HepG2 (cell line): ENCODE results near the gene SF3B2. TPM values are rescaled to one million over a fixed set of nuclear protein-coding genes. Genes with fewer than 3 reads are reported as not detected.

Source experiments
- AGO2 ChIP-seq: fragments of 200-400 bp; formaldehyde crosslinking; optimal IDR thresholded peaks from 2 replicates; pipeline ENCODE3; 2017; ENCODE audit warnings: mild to moderate bottlenecking, low read depth, low read length, moderate library complexity
- ATM ChIP-seq: fragments of 450-650 bp; IDR thresholded peaks from 2 replicates; pipeline ENCODE4 v1.7.1; 2017; ENCODE audit warnings: mild to moderate bottlenecking, borderline replicate concordance
- ELF1 ChIP-seq: sonication (generic); formaldehyde crosslinking; IDR thresholded peaks from 2 replicates; pipeline ENCODE4 v1.4.0; 2020; ENCODE audit warnings: missing genetic modification reagents
- ERF ChIP-seq: IDR thresholded peaks from 2 replicates; pipeline ENCODE4 v1.6.1; 2018; ENCODE audit warnings: missing biosample characterization, missing genetic modification reagents
- FOXA3 ChIP-seq: IDR thresholded peaks from 2 replicates; pipeline ENCODE4 v1.6.1; 2016; ENCODE audit warnings: missing genetic modification reagents, missing compliant biosample characterization
- HDAC2 ChIP-seq: sonication (generic); formaldehyde crosslinking; IDR thresholded peaks from 2 replicates; pipeline ENCODE4 v1.4.0; 2020; ENCODE audit warnings: missing genetic modification reagents
- HOXA9 ChIP-seq: sonication (generic); formaldehyde crosslinking; IDR thresholded peaks from 2 replicates; pipeline ENCODE4 v1.8.1; 2022; ENCODE audit warnings: missing genetic modification reagents, mild to moderate bottlenecking, moderate library complexity, borderline replicate concordance
- KDM1A ChIP-seq: IDR thresholded peaks from 2 replicates; pipeline ENCODE4 v1.6.1; 2016; ENCODE audit warnings: missing compliant biosample characterization
- MZF1 ChIP-seq: sonication (generic); formaldehyde crosslinking; IDR thresholded peaks from 2 replicates; pipeline ENCODE4 v1.8.1; 2023; ENCODE audit warnings: mild to moderate bottlenecking, missing genetic modification reagents, borderline replicate concordance
- PBX3 ChIP-seq: sonication (generic); formaldehyde crosslinking; IDR thresholded peaks from 2 replicates; pipeline ENCODE4 v1.8.1; 2023; ENCODE audit warnings: missing genetic modification reagents, inconsistent platforms, borderline replicate concordance
- PPARG ChIP-seq: conservative IDR thresholded peaks from 2 replicates; pipeline ENCODE4 v1.6.1; 2016; ENCODE audit warnings: missing biosample characterization, missing genetic modification reagents
- SNAPC5 ChIP-seq: sonication (generic); formaldehyde crosslinking; IDR thresholded peaks from 2 replicates; pipeline ENCODE4 v1.8.1; 2023; ENCODE audit warnings: mild to moderate bottlenecking, missing genetic modification reagents, borderline replicate concordance
- SYNCRIP ChIP-seq: fragments of 200-400 bp; formaldehyde crosslinking; IDR thresholded peaks from 2 replicates; pipeline ENCODE4 v1.6.1; 2018; ENCODE audit warnings: mild to moderate bottlenecking, low read depth, low read length; ENCODE audit not compliant: insufficient read depth
- TARDBP ChIP-seq: sonication (generic); formaldehyde crosslinking; IDR thresholded peaks from 2 replicates; pipeline ENCODE4 v1.8.0; 2022; ENCODE audit warnings: mild to moderate bottlenecking, missing genetic modification reagents
- TERF1 ChIP-seq: sonication (generic); formaldehyde crosslinking; IDR thresholded peaks from 2 replicates; pipeline ENCODE4 v1.8.0; 2022; ENCODE audit warnings: mild to moderate bottlenecking, missing genetic modification reagents, moderate library complexity
- U2AF1 ChIP-seq: fragments of 200-400 bp; formaldehyde crosslinking; optimal IDR thresholded peaks from 2 replicates; pipeline ENCODE3; 2017; ENCODE audit warnings: mild to moderate bottlenecking, low read depth, low read length
- ZFP36L1 ChIP-seq: sonication (generic); formaldehyde crosslinking; IDR thresholded peaks from 2 replicates; pipeline ENCODE4 v1.8.0; 2022; ENCODE audit warnings: mild to moderate bottlenecking, missing genetic modification reagents, moderate library complexity
- ZMYM2 ChIP-seq: sonication (generic); formaldehyde crosslinking; IDR thresholded peaks from 2 replicates; pipeline ENCODE4 v1.8.0; 2022; ENCODE audit warnings: mild to moderate bottlenecking, missing genetic modification reagents
- ZNF138 ChIP-seq: sonication (generic); formaldehyde crosslinking; IDR thresholded peaks from 2 replicates; pipeline ENCODE4 v1.5.0; 2020; ENCODE audit warnings: mild to moderate bottlenecking, low read depth, missing genetic modification reagents
- ZNF234 ChIP-seq: sonication (generic); formaldehyde crosslinking; conservative IDR thresholded peaks from 2 replicates; pipeline ENCODE4 v1.5.1; 2020; ENCODE audit warnings: mild to moderate bottlenecking, missing genetic modification reagents
- ZNF263 ChIP-seq: sonication (generic); formaldehyde crosslinking; IDR thresholded peaks from 2 replicates; pipeline ENCODE4 v1.4.0; 2020; ENCODE audit warnings: missing genetic modification reagents
- ZNF546 ChIP-seq: sonication (generic); formaldehyde crosslinking; conservative IDR thresholded peaks from 2 replicates; pipeline ENCODE4 v1.8.1; 2023; ENCODE audit warnings: mild to moderate bottlenecking, missing genetic modification reagents
- ZNF556 ChIP-seq: sonication (generic); formaldehyde crosslinking; IDR thresholded peaks from 2 replicates; pipeline ENCODE4 v1.4.0; 2020; ENCODE audit warnings: mild to moderate bottlenecking, missing genetic modification reagents, borderline replicate concordance
- ZNF572 ChIP-seq: sonication (generic); formaldehyde crosslinking; IDR thresholded peaks from 2 replicates; pipeline ENCODE4 v1.5.1; 2020; ENCODE audit warnings: mild to moderate bottlenecking, missing genetic modification reagents
- ZNF589 ChIP-seq: sonication (generic); formaldehyde crosslinking; conservative IDR thresholded peaks from 2 replicates; pipeline ENCODE4 v1.8.0; 2022; ENCODE audit warnings: mild to moderate bottlenecking, moderate library complexity, missing genetic modification reagents
- ZNF616 ChIP-seq: sonication (generic); formaldehyde crosslinking; IDR thresholded peaks from 2 replicates; pipeline ENCODE4 v1.5.0; 2020; ENCODE audit warnings: low read depth, mild to moderate bottlenecking, missing genetic modification reagents
- ZNF691 ChIP-seq: sonication (generic); formaldehyde crosslinking; IDR thresholded peaks from 2 replicates; pipeline ENCODE4 v1.4.0; 2020; ENCODE audit warnings: missing genetic modification reagents, low read depth, mild to moderate bottlenecking, borderline replicate concordance
- ZSCAN20 ChIP-seq: sonication (generic); formaldehyde crosslinking; IDR thresholded peaks from 2 replicates; pipeline ENCODE4 v1.4.0; 2020; ENCODE audit warnings: missing genetic modification reagents, mild to moderate bottlenecking, borderline replicate concordance
- polyA plus RNA-seq, 8 experiments: library from polyadenylated mRNA; depleted of rRNA in 3 of 8; stranded (reverse) in 7 of 8; unstranded in 1 of 8; fragments of >200 nt; fragmentation: Illumina TruSeq in 4 of 8; extraction: Trizol in 4 of 8; gene quantifications; 2 replicates each; pipeline versions ENCODE4 v1.2.1 to v1.2.3, GENCODE V29; 2011 to 2016; ENCODE audit warnings: low read depth in 4 of 8, missing spikeins in 1 of 8, mixed read lengths in 1 of 8; ENCODE audit not compliant: insufficient read depth in 1 of 8
- total RNA-seq, 5 experiments: library from RNA; depleted of rRNA; stranded (reverse); fragments of >200 nt; fragmentation: Illumina TruSeq; extraction: Trizol; gene quantifications; 2 replicates each; pipeline ENCODE4 v1.2.3, GENCODE V29; 2016; ENCODE audit warnings: low read depth in 1 of 5

SF3B2 gene
- total and polyA plus RNA-seq, 2 of the 13 experiments (the other 11 are each of a cell fraction or from before 2014, with no cell fraction given): 70.4 to 153 TPM

- TF ChIP-seq U2AF1 (no peak), ATM (no peak), HDAC2 (CRISPR knock-in tag) (no peak), ZSCAN20 (CRISPR knock-in tag) (no peak), PBX3 (no peak), ZMYM2 (CRISPR knock-in tag) (no peak), ZNF589 (CRISPR knock-in tag) (no peak), ZNF691 (CRISPR knock-in tag) (no peak), KDM1A (CRISPR knock-in tag) (no peak), MZF1 (CRISPR knock-in tag) (no peak), ELF1 (peak; percentile 24; the same call in 1 of the 2 replicates), TERF1 (CRISPR knock-in tag) (no peak), SYNCRIP (no peak), PPARG (CRISPR knock-in tag) (no peak), FOXA3 (CRISPR knock-in tag) (no peak), HOXA9 (no peak), ZNF556 (CRISPR knock-in tag) (peak; percentile 47; the same call in 1 of the 2 replicates), ZNF138 (CRISPR knock-in tag) (no peak), TARDBP (CRISPR knock-in tag) (no peak), ZNF572 (CRISPR knock-in tag) (no peak), ZNF616 (CRISPR knock-in tag) (no peak), ERF (CRISPR knock-in tag) (0 out of 2 replicates have a peak, but pooled peaks have one; percentile 32), SNAPC5 (CRISPR knock-in tag) (no peak), ZNF263 (CRISPR knock-in tag) (no peak), ZNF546 (CRISPR knock-in tag) (no peak), ZNF234 (CRISPR knock-in tag) (no peak), AGO2 (no peak), ZFP36L1 (CRISPR knock-in tag) (no peak)
Measured at GRCh38 chr11:66045177-66045639, 7.0 kb upstream of the SF3B2 start (continued).
